Erythroblast (primary cell): ENCODE results near the gene SLAMF6.

ENCODE experiments used
- DNase-seq, 2 experiments: peaks; one replicate each; lab custom pipeline; 2025; lab: John Stamatoyannopoulos, UW
- GATA1 ChIP-seq: IDR thresholded peaks from 2 replicates; pipeline ENCODE4 v1.6.1; 2011; ENCODE audit warnings: low read depth, mild to moderate bottlenecking, control low read depth, low read length, moderate library complexity
- POLR2A ChIP-seq: IDR thresholded peaks from 2 replicates; pipeline ENCODE4 v1.6.1; 2011; ENCODE audit warnings: mild to moderate bottlenecking, low read length

The SLAMF6 gene

DNA sequence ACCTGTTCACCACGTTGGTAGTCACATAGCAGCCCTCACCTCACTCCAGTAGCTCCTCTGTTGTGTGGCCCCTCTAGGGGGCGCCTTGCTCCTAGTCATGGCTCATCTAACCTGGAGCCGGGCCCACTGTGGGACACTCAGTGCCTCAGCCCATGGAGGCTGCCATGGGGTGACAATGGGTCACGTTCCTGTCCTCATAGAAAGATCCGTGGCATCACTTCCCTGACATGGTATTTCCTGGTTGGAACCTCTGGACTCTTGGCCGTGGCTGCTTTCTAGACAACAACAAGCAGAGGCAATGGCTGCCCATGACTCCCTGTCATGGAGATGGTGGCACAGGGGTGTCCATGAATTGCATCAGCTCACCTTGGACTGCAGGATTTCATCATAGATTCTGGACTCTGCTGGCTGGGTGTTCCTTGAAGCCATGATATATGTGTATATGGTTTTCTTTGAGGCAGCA is 27.5 kb upstream of the SLAMF6 start:
- TF ChIP-seq GATA1 (no peak), POLR2A (no peak)
- DNase-seq, result peak; percentile 40 to 66

DNA sequence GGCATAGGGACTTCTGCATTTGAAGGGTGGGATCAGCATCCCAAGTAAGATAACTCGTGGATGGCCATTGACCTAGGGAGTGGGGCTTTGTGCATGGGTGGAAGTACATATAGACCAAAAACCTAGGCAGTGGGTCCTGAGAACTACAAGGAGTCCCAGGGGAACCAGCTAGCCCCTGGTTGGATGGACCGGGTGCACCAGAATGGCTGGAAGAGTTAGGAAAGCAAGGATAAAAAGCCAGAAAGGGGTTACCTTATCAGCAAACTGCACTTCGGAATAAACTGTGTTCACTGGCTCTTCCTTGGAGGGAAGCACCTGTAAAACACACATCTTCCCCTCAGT is 26.6 kb upstream of the SLAMF6 start:
- no peak for DNase-seq
- TF ChIP-seq POLR2A (no peak), GATA1 (no peak)

DNA sequence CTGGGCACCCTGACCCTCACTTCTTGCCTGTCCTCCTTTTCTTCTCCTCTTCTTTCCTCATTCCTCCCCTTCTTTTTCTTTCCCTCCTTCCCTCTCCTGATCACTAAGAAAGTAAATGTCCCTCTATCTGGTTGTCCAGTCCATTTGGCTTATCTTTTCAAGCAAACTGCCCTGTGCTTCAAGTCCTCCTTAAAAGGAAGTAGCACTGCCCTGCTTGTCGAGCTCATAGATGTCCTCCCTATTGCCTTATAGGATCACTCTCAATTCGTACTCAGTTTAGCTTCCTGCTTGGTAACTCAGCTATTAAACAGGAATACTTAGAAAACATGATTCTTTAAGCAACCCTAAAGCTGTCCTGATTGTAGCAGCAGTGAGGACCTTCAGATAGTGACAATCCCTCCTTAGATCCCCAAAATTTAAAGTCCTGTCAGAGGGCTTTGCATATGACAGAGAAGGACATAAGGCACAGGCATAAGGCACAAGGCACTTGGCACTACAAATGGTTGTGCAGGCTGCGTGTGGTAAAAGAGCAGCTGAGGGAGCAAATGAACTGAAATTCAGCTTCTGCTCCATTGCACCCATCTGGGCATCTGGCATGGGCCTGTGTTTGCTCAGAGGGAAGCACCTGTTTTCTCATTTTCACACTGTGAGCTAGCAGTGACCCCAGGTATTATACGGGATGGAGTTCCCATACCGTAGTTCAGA is 26.1 kb upstream of the SLAMF6 start:
- TF ChIP-seq GATA1 (no peak), POLR2A (no peak)
- peak; percentile 33 to 54 for DNase-seq

DNA sequence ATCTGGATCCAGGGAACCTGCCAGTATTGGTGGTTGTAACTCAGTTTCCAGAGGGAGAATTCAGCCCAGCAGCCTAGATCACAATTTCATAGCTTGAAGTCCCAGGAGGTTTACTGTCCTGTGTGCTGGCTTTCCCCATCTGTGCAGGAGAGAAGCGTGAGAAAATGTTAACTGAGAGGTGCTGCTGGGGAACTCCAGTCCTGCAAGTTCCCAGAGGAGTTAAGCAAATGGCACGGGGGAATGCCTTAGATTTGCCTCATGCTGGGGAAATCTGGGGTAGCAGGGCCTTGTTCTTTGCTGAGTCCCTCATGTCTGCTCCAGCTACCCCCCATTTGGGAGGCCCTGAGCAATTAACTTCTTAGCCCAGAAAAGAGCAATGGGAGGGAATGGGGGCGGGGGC is 25.1 kb upstream of the SLAMF6 start:
- no peak for DNase-seq
- TF ChIP-seq GATA1, result no peak
- no peak for TF ChIP-seq POLR2A

DNA sequence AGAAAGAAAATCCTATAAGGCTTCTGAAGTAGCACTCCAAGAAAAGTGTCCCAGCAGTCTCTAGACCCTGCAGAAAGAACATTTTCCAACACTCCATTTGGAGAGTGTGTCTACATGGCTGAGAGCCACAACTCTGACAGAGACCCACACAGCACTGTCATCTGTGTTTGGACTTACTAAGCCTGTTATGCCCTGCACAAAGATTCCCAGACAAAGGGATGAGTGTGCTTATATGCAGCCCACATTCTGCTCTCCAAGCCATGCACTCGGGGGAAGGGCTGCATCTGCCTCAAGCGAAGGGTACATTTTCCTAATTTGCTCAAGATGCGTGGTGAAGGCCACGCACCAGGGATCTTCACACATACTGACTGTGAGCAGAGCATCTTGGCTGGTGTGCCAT is 24.4 kb upstream of the SLAMF6 start:
- no peak for DNase-seq
- TF ChIP-seq POLR2A (no peak), GATA1 (no peak)

DNA sequence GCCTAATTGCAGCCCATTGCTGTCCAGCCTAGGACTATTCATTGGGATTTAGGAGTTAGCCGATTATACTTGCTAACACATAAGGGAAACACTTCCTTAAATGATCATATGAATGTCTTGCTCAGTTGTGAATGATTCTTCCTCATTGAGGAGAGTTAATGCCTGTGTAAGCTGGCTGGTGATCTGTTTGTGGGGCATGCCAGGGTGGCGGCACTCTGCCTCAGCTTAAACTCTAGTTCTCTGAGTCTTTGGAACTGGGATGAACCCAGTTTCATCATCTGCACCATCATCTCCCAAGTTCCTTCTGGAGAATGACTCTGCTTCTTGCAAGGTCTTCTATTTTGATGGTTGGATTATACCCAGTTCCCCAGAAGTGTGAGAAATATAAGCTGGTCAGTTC is 23.9 kb upstream of the SLAMF6 start:
- DNase-seq, result peak in 1 of 2 experiments; percentile 46
- TF ChIP-seq POLR2A, result no peak
- no peak for TF ChIP-seq GATA1

DNA sequence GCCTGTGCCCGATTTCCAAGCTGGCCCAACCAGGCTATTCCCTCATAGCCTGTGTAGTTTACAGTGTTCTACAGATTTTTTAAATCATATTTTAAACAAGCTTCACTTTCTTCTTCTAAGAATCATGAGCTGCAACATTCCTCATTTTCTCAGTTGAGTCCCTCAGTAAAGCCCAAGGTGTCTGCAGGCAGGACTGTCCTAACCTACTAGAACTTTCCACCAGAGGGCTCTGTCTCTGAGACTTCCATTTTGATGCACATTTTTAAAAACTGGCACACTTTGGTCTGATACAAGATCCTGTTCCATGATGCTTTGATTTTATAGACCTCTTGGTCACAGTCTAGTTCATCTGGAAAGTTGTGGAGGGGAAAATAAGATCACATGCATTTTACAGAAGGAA is 21.6 kb upstream of the SLAMF6 start:
- peak; percentile 58 to 63 for DNase-seq
- TF ChIP-seq GATA1 (no peak), POLR2A (no peak)

DNA sequence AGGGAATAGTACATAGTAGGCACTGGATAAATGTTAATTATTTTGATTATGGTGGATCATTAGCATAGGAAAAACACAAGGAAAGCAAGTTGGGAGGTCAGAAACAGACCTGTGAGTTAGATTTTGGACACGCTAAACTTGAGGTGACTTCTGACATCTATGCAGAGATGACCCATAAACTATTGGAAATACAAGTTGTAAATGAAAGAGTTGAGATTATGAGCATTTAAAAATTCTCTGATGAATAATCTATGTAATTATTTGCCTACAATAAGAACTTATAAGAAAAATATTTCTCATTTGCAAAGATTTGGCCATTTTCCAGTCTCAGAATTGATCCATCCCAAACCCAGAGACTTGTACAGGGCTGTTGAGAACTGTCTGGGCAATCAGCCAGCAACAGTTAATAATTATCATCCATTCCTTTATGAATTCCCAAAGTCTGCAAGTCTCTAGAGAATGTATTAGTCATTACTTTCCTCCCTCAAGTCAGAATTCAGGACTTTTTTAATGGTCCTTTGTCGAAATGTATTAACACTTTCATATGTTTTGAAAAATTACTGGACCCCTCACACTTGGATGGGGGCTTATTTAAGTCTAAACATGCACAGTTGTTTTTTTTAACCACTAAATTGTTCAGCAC is 19.4 kb upstream of the SLAMF6 start:
- peak; percentile 25 to 53 for DNase-seq
- TF ChIP-seq GATA1, result no peak

DNA sequence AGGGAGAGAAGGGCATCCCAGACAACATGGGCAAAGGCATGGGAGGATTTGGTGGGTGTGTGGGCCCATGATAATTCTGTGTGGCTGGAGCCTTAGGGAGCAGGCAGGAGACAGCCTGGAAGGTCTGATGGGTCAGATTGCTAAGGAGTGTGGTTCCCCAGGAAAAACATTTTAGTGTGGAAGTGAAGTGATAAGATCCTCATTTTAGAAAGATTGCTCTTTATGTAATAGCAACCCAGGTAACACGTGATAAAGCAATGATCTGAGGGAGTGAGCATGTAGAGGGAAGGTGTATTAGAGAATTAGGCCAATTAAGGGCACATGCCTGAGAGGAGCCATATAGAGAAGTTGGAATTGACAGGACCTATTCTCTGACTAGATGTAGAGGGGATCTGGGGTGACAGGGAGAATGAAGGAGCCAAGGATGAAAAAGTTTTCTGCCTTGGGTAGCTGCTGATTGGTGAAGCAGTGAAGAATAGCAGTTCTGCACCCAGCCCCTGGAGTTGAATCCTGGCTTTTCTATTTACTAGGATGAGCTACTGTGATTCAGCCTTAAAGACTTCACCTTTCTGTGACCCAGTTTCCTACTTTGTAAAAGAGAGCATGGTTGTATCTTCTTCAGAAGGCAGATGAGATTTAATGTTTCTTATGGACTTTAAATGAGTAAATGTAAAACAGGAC is 18.7 kb upstream of the SLAMF6 start:
- TF ChIP-seq POLR2A, result no peak
- no peak for TF ChIP-seq GATA1
- peak; percentile 25 to 61 for DNase-seq

DNA sequence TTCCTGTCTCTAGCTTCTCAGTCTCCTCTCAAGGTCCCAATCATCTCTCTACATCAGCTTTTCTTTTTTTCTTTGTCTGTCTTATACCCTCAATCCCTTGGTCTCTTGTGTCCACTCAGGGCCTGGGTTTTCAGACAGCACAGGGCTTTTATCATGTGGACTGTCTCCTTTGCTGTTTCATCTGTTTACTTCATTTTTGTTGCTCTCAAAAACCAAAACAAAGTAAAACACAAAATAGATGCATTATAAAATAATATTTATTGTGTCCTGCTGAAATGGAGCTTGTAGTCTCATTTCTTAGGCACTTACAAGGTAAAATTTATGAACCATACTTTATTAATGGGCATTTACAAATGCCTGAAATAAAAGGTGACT is 17.8 kb upstream of the SLAMF6 start:
- no peak for TF ChIP-seq GATA1
- no peak for TF ChIP-seq POLR2A
- no peak for DNase-seq

DNA sequence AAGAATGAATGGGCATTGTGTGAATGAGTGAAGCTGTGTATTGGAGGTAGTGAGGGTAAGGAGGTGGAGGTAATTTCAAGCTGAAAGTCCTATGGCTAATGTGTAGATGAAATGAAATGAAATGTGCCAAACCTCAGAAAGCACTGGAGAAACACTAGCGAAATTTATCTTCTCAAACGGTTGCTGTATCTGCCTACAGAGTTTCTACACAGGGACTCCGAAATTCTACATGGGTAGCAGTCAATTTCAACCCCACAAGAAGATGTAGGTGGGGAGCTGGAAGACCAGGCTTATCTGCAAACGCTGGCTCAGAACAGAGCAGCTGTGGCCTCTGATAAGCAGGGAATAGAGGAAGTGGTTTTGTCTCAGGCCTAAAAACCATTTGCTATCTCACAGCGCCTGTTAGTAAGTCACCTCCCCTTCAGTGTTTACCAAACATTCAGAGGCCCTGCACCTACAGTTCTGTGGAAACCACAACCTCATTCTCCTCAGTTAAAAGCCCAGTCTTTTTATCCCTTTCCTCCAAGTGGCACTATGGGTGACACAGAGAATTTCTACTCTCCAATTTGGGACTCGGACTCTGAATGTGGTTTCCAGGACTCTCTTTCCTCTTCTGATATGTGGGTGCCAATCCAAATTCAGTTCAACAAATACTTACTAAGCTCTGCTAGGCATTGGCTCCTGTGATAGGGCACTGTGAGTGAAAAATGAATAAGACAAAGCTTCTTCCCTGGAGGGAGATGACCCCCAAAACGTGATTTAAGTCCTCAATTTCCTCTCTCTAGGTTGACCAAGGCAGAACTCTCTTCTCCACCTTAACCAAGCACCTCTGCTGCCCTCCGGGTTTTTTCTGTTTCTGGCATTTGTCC is 17.2 kb upstream of the SLAMF6 start:
- peak; percentile 97 to 100 for DNase-seq
- TF ChIP-seq POLR2A, result peak; percentile 80
- peak; percentile 99 for TF ChIP-seq GATA1

DNA sequence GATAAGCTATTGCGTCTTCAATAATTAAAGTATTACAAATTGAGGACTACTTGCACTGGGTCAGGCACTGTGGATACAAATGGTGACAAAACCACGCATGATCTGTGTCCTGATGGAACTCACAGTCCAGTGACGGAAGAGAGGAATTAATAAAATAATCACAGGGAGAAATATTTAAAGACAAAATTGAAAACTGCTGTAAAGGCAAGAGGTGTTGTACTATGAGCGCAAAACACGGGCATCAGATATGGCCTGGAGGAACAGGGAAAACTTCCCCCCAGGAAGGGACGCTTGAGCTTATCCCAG is 16.6 kb upstream of the SLAMF6 start:
- DNase-seq, result no peak
- TF ChIP-seq GATA1, result no peak
- TF ChIP-seq POLR2A, result no peak

DNA sequence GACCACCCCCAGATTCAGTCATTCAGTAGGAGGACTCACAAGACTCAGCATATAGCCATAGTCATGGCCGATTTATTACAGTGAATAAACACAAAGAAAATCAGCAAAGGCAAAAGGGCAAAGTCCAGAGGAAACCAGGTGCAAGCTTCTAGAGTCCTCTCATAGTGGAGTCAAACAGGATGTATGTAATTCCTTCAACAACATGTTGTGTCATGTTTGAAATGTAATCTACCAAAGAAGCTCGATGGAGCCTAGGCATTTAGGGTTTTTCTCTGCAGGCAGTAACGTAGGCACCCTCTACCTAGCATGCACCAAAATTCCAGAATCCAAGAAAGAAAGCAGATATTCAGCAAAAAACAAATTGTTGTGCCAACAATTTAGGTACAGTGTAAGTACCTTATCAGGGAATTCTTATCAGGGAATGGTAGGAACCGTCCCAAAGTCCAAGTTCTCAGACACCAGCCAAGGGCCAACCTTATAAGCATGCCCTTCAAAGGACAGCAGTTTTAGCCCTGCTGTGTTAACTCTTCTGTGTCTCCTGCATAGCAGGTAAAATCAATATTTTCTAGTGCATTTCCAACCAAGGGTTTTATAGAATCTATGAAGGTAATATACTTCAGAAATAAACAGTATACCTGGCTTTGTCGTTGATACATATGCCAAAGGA is 16.1 kb upstream of the SLAMF6 start:
- TF ChIP-seq POLR2A (no peak), GATA1 (no peak)
- DNase-seq, result peak; percentile 32 to 60
